ENCODE measurements around the gene INPP5K.

INPP5K gene

GRCh38 chr17:1467258-1467657 lies 49.2 kb downstream of the INPP5K start:
- TF ChIP-seq ZC3H10 (CRISPR knock-in tag; IDR thresholded peaks at IDR 0.05) (no peak), ISL1 (CRISPR knock-in tag; IDR thresholded peaks at IDR 0.05) (no peak), RARB (CRISPR knock-in tag; IDR thresholded peaks at IDR 0.05) (no peak)
- TF ChIP-seq, protein P1, sequence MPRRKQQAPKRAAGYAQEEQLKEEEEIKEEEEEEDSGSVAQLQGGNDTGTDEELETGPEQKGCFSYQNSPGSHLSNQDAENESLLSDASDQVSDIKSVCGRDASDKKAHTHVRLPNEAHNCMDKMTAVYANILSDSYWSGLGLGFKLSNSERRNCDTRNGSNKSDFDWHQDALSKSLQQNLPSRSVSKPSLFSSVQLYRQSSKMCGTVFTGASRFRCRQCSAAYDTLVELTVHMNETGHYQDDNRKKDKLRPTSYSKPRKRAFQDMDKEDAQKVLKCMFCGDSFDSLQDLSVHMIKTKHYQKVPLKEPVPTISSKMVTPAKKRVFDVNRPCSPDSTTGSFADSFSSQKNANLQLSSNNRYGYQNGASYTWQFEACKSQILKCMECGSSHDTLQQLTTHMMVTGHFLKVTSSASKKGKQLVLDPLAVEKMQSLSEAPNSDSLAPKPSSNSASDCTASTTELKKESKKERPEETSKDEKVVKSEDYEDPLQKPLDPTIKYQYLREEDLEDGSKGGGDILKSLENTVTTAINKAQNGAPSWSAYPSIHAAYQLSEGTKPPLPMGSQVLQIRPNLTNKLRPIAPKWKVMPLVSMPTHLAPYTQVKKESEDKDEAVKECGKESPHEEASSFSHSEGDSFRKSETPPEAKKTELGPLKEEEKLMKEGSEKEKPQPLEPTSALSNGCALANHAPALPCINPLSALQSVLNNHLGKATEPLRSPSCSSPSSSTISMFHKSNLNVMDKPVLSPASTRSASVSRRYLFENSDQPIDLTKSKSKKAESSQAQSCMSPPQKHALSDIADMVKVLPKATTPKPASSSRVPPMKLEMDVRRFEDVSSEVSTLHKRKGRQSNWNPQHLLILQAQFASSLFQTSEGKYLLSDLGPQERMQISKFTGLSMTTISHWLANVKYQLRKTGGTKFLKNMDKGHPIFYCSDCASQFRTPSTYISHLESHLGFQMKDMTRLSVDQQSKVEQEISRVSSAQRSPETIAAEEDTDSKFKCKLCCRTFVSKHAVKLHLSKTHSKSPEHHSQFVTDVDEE (CRISPR knock-in tag; IDR thresholded peaks at IDR 0.05): no peak
- no peak for ATAC-seq

GRCh38 chr17:1464186-1464585 lies 52.2 kb downstream of the INPP5K start:
- TF ChIP-seq TCF4 (CRISPR knock-in tag; IDR thresholded peaks at IDR 0.05; ENCODE audit: borderline replicate concordance) (no peak), ZNF565 (CRISPR knock-in tag; conservative IDR thresholded peaks at IDR 0.05; ENCODE audit: low read depth) (no peak), ARNTL (CRISPR knock-in tag; IDR thresholded peaks at IDR 0.05; ENCODE audit: borderline replicate concordance, low read depth) (no peak), GLIS3 (CRISPR knock-in tag; IDR thresholded peaks at IDR 0.05) (no peak), BACH2 (CRISPR knock-in tag; IDR thresholded peaks at IDR 0.05; ENCODE audit: borderline replicate concordance) (no peak), RARB (CRISPR knock-in tag; IDR thresholded peaks at IDR 0.05) (no peak), CSDC2 (CRISPR knock-in tag; IDR thresholded peaks at IDR 0.05) (no peak), ZNF70 (CRISPR knock-in tag; IDR thresholded peaks at IDR 0.05) (no peak), CREB5 (CRISPR knock-in tag; IDR thresholded peaks at IDR 0.05; ENCODE audit: low read depth) (no peak), ESRRG (CRISPR knock-in tag; IDR thresholded peaks at IDR 0.05) (no peak), SNAI2 (CRISPR knock-in tag; IDR thresholded peaks at IDR 0.05) (no peak), OSR1 (CRISPR knock-in tag; IDR thresholded peaks at IDR 0.05) (no peak), PATZ1 (CRISPR knock-in tag; IDR thresholded peaks at IDR 0.05; ENCODE audit: borderline replicate concordance) (no peak), ZNF8 (CRISPR knock-in tag; IDR thresholded peaks at IDR 0.05) (no peak), ZC3H10 (CRISPR knock-in tag; IDR thresholded peaks at IDR 0.05) (no peak), PPARA (CRISPR knock-in tag; IDR thresholded peaks at IDR 0.05; ENCODE audit: borderline replicate concordance) (no peak), TOX (CRISPR knock-in tag; IDR thresholded peaks at IDR 0.05; ENCODE audit: borderline replicate concordance) (no peak)
- TF ChIP-seq, protein P2, sequence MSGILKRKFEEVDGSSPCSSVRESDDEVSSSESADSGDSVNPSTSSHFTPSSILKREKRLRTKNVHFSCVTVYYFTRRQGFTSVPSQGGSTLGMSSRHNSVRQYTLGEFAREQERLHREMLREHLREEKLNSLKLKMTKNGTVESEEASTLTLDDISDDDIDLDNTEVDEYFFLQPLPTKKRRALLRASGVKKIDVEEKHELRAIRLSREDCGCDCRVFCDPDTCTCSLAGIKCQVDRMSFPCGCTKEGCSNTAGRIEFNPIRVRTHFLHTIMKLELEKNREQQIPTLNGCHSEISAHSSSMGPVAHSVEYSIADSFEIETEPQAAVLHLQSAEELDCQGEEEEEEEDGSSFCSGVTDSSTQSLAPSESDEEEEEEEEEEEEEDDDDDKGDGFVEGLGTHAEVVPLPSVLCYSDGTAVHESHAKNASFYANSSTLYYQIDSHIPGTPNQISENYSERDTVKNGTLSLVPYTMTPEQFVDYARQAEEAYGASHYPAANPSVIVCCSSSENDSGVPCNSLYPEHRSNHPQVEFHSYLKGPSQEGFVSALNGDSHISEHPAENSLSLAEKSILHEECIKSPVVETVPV (CRISPR knock-in tag; IDR thresholded peaks at IDR 0.05): no peak
- TF ChIP-seq, protein P1 (CRISPR knock-in tag; IDR thresholded peaks at IDR 0.05): no peak
- no peak for ATAC-seq
